PC-3 (cell line): ENCODE results near the gene ZNF256. TPM values are rescaled to one million over a fixed set of nuclear protein-coding genes. Genes with fewer than 3 reads are reported as not detected.

Source experiments
- ATAC-seq: fragments of 200-7000 bp; cut with Tn5 transposase; 2 replicates; pipeline ENCODE4 v1.9.1; 2020; ENCODE audit warnings: mild to moderate bottlenecking, moderate library complexity
- BruUV-seq: library from RNA; stranded (reverse); fragments of 400-500 nt; replicated peaks from 2 replicates; lab custom pipeline; 2021; lab: Mats Ljungman, UMichigan
- CTCF ChIA-PET: fragments of 300-600 bp; sonication (Branson Sonifier 250); formaldehyde crosslinking; loops from one replicate; lab custom pipeline; 2022; ENCODE audit warnings: antibody characterized with exemption; lab: Charles Lee
- POLR2A ChIA-PET: fragments of 300-600 bp; sonication (Branson Sonifier 250); formaldehyde crosslinking; loops from one replicate; lab custom pipeline; 2022; ENCODE audit warnings: antibody characterized with exemption; ENCODE audit not compliant: unreplicated experiment; lab: Charles Lee
- DNase-seq: peaks from one replicate; pipeline ENCODE4 v3.0.0-alpha.2; 2015
- H2AFZ ChIP-seq: fragments of 300-600 bp; sonication (generic); 2 replicates; pipeline ENCODE4 v1.6.0; 2016; ENCODE audit warnings: antibody characterized with exemption, low read length
- H3F3A ChIP-seq: fragments of 300-600 bp; sonication (generic); one replicate; pipeline ENCODE4 v1.6.0; 2017; ENCODE audit warnings: antibody characterized with exemption, low read length, control low read depth, mild to moderate bottlenecking; ENCODE audit not compliant: unreplicated experiment
- H3K27ac ChIP-seq: fragments of 300-600 bp; sonication (generic); 2 replicates; pipeline ENCODE4 v1.5.1; 2016; ENCODE audit warnings: mild to moderate bottlenecking, low read length
- H3K27me3 ChIP-seq: fragments of 300-600 bp; sonication (generic); 2 replicates; pipeline ENCODE4 v1.6.1; 2016; ENCODE audit warnings: low read length, mixed read lengths
- H3K36me3 ChIP-seq: fragments of 300-600 bp; sonication (generic); 2 replicates; pipeline ENCODE4 v1.6.1; 2016; ENCODE audit warnings: low read depth, mixed run types, low read length, mixed read lengths
- H3K4me1 ChIP-seq: fragments of 300-600 bp; sonication (generic); 2 replicates; pipeline ENCODE4 v1.5.1; 2016; ENCODE audit warnings: low read length; ENCODE audit not compliant: insufficient read depth
- H3K4me2 ChIP-seq: fragments of 300-600 bp; sonication (generic); 2 replicates; pipeline ENCODE4 v1.6.0; 2016; ENCODE audit warnings: low read length
- H3K4me3 ChIP-seq: fragments of 300-600 bp; sonication (generic); 2 replicates; pipeline ENCODE4 v1.5.1; 2016; ENCODE audit warnings: mild to moderate bottlenecking, low read length, mixed read lengths
- H3K79me2 ChIP-seq: fragments of 300-600 bp; sonication (generic); 2 replicates; pipeline ENCODE4 v1.6.1; 2017; ENCODE audit warnings: low read length, mixed read lengths
- H3K9ac ChIP-seq: fragments of 300-600 bp; sonication (generic); 2 replicates; pipeline ENCODE4 v1.6.0; 2016; ENCODE audit warnings: mild to moderate bottlenecking, low read length
- H3K9me2 ChIP-seq: fragments of 300-600 bp; sonication (generic); replicated peaks from 2 replicates; pipeline ENCODE4 v1.6.1; 2016; ENCODE audit warnings: mixed run types, low read length, mixed read lengths
- H3K9me3 ChIP-seq: fragments of 300-600 bp; sonication (generic); 2 replicates; pipeline ENCODE4 v1.6.1; 2016; ENCODE audit warnings: low read length, mixed read lengths
- H4K20me1 ChIP-seq: fragments of 300-600 bp; sonication (generic); 2 replicates; pipeline ENCODE4 v1.6.1; 2016; ENCODE audit warnings: low read length, mixed read lengths
- CTCF ChIP-seq: fragments of 300-600 bp; sonication (generic); conservative IDR thresholded peaks from 2 replicates; pipeline ENCODE4 v1.5.1; 2017; ENCODE audit warnings: antibody characterized with exemption, low read depth, mild to moderate bottlenecking, low read length
- EZH2 ChIP-seq: fragments of 300-600 bp; sonication (generic); IDR thresholded peaks from one replicate; pipeline ENCODE4 v1.6.1; 2017; ENCODE audit warnings: antibody characterized with exemption, mild to moderate bottlenecking, low read length; ENCODE audit not compliant: unreplicated experiment
- EZH2phosphoT487 ChIP-seq: fragments of 300-600 bp; sonication (generic); IDR thresholded peaks from 2 replicates; pipeline ENCODE4 v1.6.1; 2018; ENCODE audit warnings: mild to moderate bottlenecking, antibody characterized with exemption, low read length, borderline replicate concordance
- intact Hi-C: fragments of 100-400 bp; cut with micrococcal nuclease; formaldehyde crosslinking; loops from 2 replicates; pipeline ENCODE4 v1.9.0; 2023
- total RNA-seq: library from RNA; depleted of rRNA; stranded (reverse); fragments of >200 nt; gene quantifications from 2 replicates; pipeline ENCODE4 v1.2.3, GENCODE V29; 2014; rRNA removed

The ZNF256 gene
- total RNA-seq, 1 experiment from 2014 or later: 4.4 TPM

GRCh38 chr19:57900311-57900710 lies 47.2 kb downstream of the ZNF256 start:
- intact Hi-C loops: no loop called here
- TF ChIP-seq EZH2: no peak
- TF ChIP-seq CTCF: no peak
- no peak for TF ChIP-seq EZH2phosphoT487
- CTCF ChIA-PET: no interaction called here
- no TSS peak for BruUV-seq
- Histone ChIP-seq H3K9ac (no peak overlapping the region), H3F3A (no peaks in the 10 kb centered on the region), H3K79me2 (no peaks in the 10 kb centered on the region), H3K27ac (no peak overlapping the region), H3K4me3 (no peak overlapping the region), H3K4me2 (no peak overlapping the region), H3K9me3 (no peaks in the 10 kb centered on the region), H3K36me3 (peaks cover 6% of the 10 kb centered on the region; the same call in 1 of the 2 replicates), H3K4me1 (no peaks in the 10 kb centered on the region), H2AFZ (no peak overlapping the region), H3K9me2 (no peaks in the 10 kb centered on the region), H4K20me1 (no peaks in the 10 kb centered on the region), H3K27me3 (no peaks in the 10 kb centered on the region)
- no peak for DNase-seq
- POLR2A ChIA-PET: no interaction called here
- no peak for ATAC-seq

Other genes starting within 250 kb of the ZNF256 start
- 0.46 TPM in 1 of 2 replicates, not detected in the other for gene ZNF154, start 238.5 kb downstream of the ZNF256 start, total RNA-seq
- 2.3 and 4.2 TPM in 2 replicates for gene ZNF671, start 220.1 kb downstream of the ZNF256 start, total RNA-seq
- gene ZNF776, start 200.9 kb downstream of the ZNF256 start, total RNA-seq: 14.1 and 17.3 TPM in 2 replicates
- 13.1 and 13.2 TPM in 2 replicates for gene ZNF586, start 178.0 kb downstream of the ZNF256 start, total RNA-seq
- 8.4 and 12.0 TPM in 2 replicates for gene ZNF552, start 132.8 kb downstream of the ZNF256 start, total RNA-seq
- gene ZNF587B, start 117.4 kb downstream of the ZNF256 start, total RNA-seq: 21.2 and 28.0 TPM in 2 replicates
- gene ZNF587, start 97.8 kb downstream of the ZNF256 start, total RNA-seq: 16.3 and 21.4 TPM in 2 replicates
- gene ZNF814, start 58.7 kb downstream of the ZNF256 start, total RNA-seq: 3.3 and 3.6 TPM in 2 replicates
- 9.3 and 10.1 TPM in 2 replicates for gene ZNF417, start 31.1 kb downstream of the ZNF256 start, total RNA-seq
- 0.04 TPM in 1 of 2 replicates, not detected in the other for gene ZNF418, start 12.3 kb downstream of the ZNF256 start, total RNA-seq
- 0.40 TPM in 1 of 2 replicates, not detected in the other for gene C19orf18, start 26.8 kb upstream of the ZNF256 start, total RNA-seq
- gene ZNF606, start 55.1 kb upstream of the ZNF256 start, total RNA-seq: 6.0 and 7.0 TPM in 2 replicates
- not detected in 2 replicates for gene ZSCAN1, start 86.3 kb upstream of the ZNF256 start, total RNA-seq
- not detected in 2 replicates for gene ZNF135, start 111.6 kb upstream of the ZNF256 start, total RNA-seq
- gene ZSCAN18, start 150.5 kb upstream of the ZNF256 start, total RNA-seq: 0.66 and 1.7 TPM in 2 replicates
- 8.2 and 10.5 TPM in 2 replicates for gene ZNF329, start 203.1 kb upstream of the ZNF256 start, total RNA-seq
- gene ZNF274, start 235.4 kb upstream of the ZNF256 start, total RNA-seq: 15.4 and 16.1 TPM in 2 replicates